PC-9 (cell line): Measurements from ENCODE around the gene ARL9. TPM values are rescaled to one million over a fixed set of nuclear protein-coding genes. Genes with fewer than 3 reads are reported as not detected.
A peak's percentile ranks its signal among the peaks of the same experiment; 100 is the strongest.

ENCODE experiments used
- BruUV-seq: library from RNA; stranded (reverse); fragments of 400-500 nt; replicated peaks from 2 replicates; lab custom pipeline; 2021; lab: Mats Ljungman, UMichigan
- CTCF ChIA-PET: fragments of 300-600 bp; sonication (Branson Sonifier 250); formaldehyde crosslinking; loops from one replicate; lab custom pipeline; 2022; ENCODE audit warnings: antibody characterized with exemption; lab: Charles Lee
- POLR2A ChIA-PET: fragments of 300-600 bp; sonication (Branson Sonifier 250); formaldehyde crosslinking; loops from one replicate; lab custom pipeline; 2022; ENCODE audit warnings: antibody characterized with exemption; ENCODE audit not compliant: unreplicated experiment; lab: Charles Lee
- DNase-seq, 2 experiments: peaks; one replicate each; pipeline versions ENCODE4 v3.0.0 to v3.0.0-alpha.2; 2015 to 2022; ENCODE audit warnings: mixed read lengths in 1 of 2
- H2AFZ ChIP-seq: fragments of 200-600 bp; sonication (generic); 2 replicates; pipeline ENCODE4 v1.8.1; 2017; ENCODE audit warnings: antibody characterized with exemption
- H3F3A ChIP-seq: fragments of 200-600 bp; sonication (generic); 2 replicates; pipeline ENCODE4 v1.8.1; 2017; ENCODE audit warnings: antibody characterized with exemption, mild to moderate bottlenecking, low read depth; ENCODE audit not compliant: insufficient read depth
- H3K27ac ChIP-seq: fragments of 200-600 bp; sonication (generic); 2 replicates; pipeline ENCODE4 v1.6.1; 2016; ENCODE audit warnings: mixed run types
- H3K27me3 ChIP-seq: fragments of 200-600 bp; sonication (generic); 2 replicates; pipeline ENCODE4 v1.6.1; 2016; ENCODE audit warnings: low read depth, mixed run types; ENCODE audit not compliant: insufficient read depth
- H3K36me3 ChIP-seq: fragments of 200-600 bp; sonication (generic); 2 replicates; pipeline ENCODE4 v1.6.1; 2016; ENCODE audit warnings: low read depth, mixed run types
- H3K4me1 ChIP-seq: fragments of 200-600 bp; sonication (generic); replicated peaks from 2 replicates; pipeline ENCODE4 v1.6.1; 2016; ENCODE audit warnings: mixed run types; ENCODE audit not compliant: insufficient read depth
- H3K4me2 ChIP-seq: fragments of 200-600 bp; sonication (generic); 2 replicates; pipeline ENCODE4 v1.6.1; 2017; ENCODE audit warnings: mixed run types
- H3K4me3 ChIP-seq: fragments of 200-600 bp; sonication (generic); 2 replicates; pipeline ENCODE4 v1.6.1; 2016; ENCODE audit warnings: mixed run types
- H3K79me2 ChIP-seq: fragments of 200-600 bp; sonication (generic); 2 replicates; pipeline ENCODE4 v1.6.1; 2017; ENCODE audit warnings: low read depth, mixed run types
- H3K9me2 ChIP-seq: fragments of 200-600 bp; sonication (generic); 2 replicates; pipeline ENCODE4 v1.8.1; 2017; ENCODE audit warnings: mild to moderate bottlenecking; ENCODE audit not compliant: insufficient read depth
- H3K9me3 ChIP-seq: fragments of 200-600 bp; sonication (generic); 2 replicates; pipeline ENCODE4 v1.8.1; 2016; ENCODE audit warnings: low read depth; ENCODE audit not compliant: insufficient read depth
- H4K20me1 ChIP-seq: fragments of 200-600 bp; sonication (generic); 2 replicates; pipeline ENCODE4 v1.8.1; 2017; ENCODE audit not compliant: insufficient read depth
- CTCF ChIP-seq: fragments of 200-600 bp; sonication (generic); conservative IDR thresholded peaks from 2 replicates; pipeline ENCODE4 v1.6.1; 2017; ENCODE audit warnings: mixed run types, antibody characterized with exemption, mild to moderate bottlenecking, moderate library complexity
- EZH2 ChIP-seq: fragments of 200-600 bp; sonication (generic); IDR thresholded peaks from 2 replicates; pipeline ENCODE4 v1.8.0; 2017; ENCODE audit warnings: antibody characterized with exemption, low read depth
- intact Hi-C: fragments of 100-400 bp; cut with micrococcal nuclease; formaldehyde crosslinking; loops from one replicate; pipeline ENCODE4 v1.10.0; 2022; ENCODE audit not compliant: unreplicated experiment
- total RNA-seq: library from RNA; stranded (reverse); gene quantifications from 2 replicates; pipeline ENCODE4 v1.2.3, GENCODE V29; 2021

Gene ARL9
- total RNA-seq, 1 experiment from 2014 or later: not detected

GRCh38 chr4:56531149-56531770 lies 25.7 kb downstream of the ARL9 start:
- ChIA-PET POLR2A (interaction anchor here (0.7 kb wide), 1 partner anchor 13 kb away, joined by 5 read pairs; no protein-coding TSS in a partner anchor), CTCF (no interaction called here)
- intact Hi-C loops: no loop called here
- TF ChIP-seq EZH2 (no peak), CTCF (no peak)
- Histone ChIP-seq H3K4me3 (peak overlapping the region; percentile 73), H3K4me1 (0 out of 2 replicates have a peak, but pooled peaks cover 5% of the 10 kb centered on the region), H2AFZ (peak overlapping the region; percentile 97), H3K36me3 (no peaks in the 10 kb centered on the region), H4K20me1 (no peaks in the 10 kb centered on the region), H3K79me2 (no peaks in the 10 kb centered on the region), H3K27me3 (no peaks in the 10 kb centered on the region), H3K9me3 (no peaks in the 10 kb centered on the region), H3K27ac (no peak overlapping the region), H3K4me2 (peak overlapping the region; percentile 87), H3K9me2 (no peaks in the 10 kb centered on the region), H3F3A (no peaks in the 10 kb centered on the region; the same call in 1 of the 2 replicates)
- no TSS peak for BruUV-seq
- no peak for DNase-seq

- Histone ChIP-seq H3K36me3 (no peaks in the 10 kb centered on the region), H3K9me2 (no peaks in the 10 kb centered on the region), H3K27me3 (no peaks in the 10 kb centered on the region), H3K4me2 (0 out of 2 replicates have a peak overlapping the region, but pooled peaks have one; percentile 87), H3K79me2 (no peaks in the 10 kb centered on the region), H3K4me3 (no peak overlapping the region), H4K20me1 (no peaks in the 10 kb centered on the region), H3K4me1 (0 out of 2 replicates have a peak, but pooled peaks cover 5% of the 10 kb centered on the region), H2AFZ (no peak overlapping the region), H3F3A (no peaks in the 10 kb centered on the region; the same call in 1 of the 2 replicates), H3K27ac (no peak overlapping the region), H3K9me3 (no peaks in the 10 kb centered on the region)
- intact Hi-C loops: no loop called here
- ChIA-PET POLR2A (no interaction called here), CTCF (no interaction called here)
- no peak for DNase-seq
- TF ChIP-seq CTCF (no peak), EZH2 (no peak)
- no TSS peak for BruUV-seq
Measured at GRCh38 chr4:56531823-56532222, 26.2 kb downstream of the ARL9 start.

- H3K79me2 ChIP-seq: no peaks in the 10 kb centered on the region
- no peaks in the 10 kb centered on the region for H3K9me2 ChIP-seq
- no peaks in the 10 kb centered on the region for H3K36me3 ChIP-seq
- POLR2A ChIA-PET: interaction anchor here (0.5 kb wide), 1 partner anchor 21 kb away, joined by 12 read pairs; no protein-coding TSS in a partner anchor
- intact Hi-C loops: no loop called here
- CTCF ChIA-PET: no interaction called here
- no peak overlapping the region for H2AFZ ChIP-seq
- no peaks in the 10 kb centered on the region for H3K27me3 ChIP-seq
- 0 out of 2 replicates have a peak, but pooled peaks cover 5% of the 10 kb centered on the region for H3K4me1 ChIP-seq
- TF ChIP-seq EZH2 (no peak), CTCF (no peak)
- no peaks in the 10 kb centered on the region for H3K9me3 ChIP-seq
- no peak overlapping the region for H3K27ac ChIP-seq
- no peaks in the 10 kb centered on the region for H4K20me1 ChIP-seq
- no peaks in the 10 kb centered on the region; the same call in 1 of the 2 replicates for H3F3A ChIP-seq
- H3K4me2 ChIP-seq: no peak overlapping the region
- H3K4me3 ChIP-seq: no peak overlapping the region
- DNase-seq: no peak
- no TSS peak for BruUV-seq
Measured at GRCh38 chr4:56532239-56532638, 26.6 kb downstream of the ARL9 start.
